OCI-LY7 (cell line): ENCODE measurements around the gene DISP1.

Experiments used
- CTCF ChIP-seq: fragments of 200-600 bp; sonication (generic); conservative IDR thresholded peaks from 2 replicates; pipeline ENCODE4 v1.5.1; 2014; ENCODE audit warnings: mild to moderate bottlenecking, antibody characterized with exemption, low read length, moderate library complexity, mixed read lengths
- EZH2phosphoT487 ChIP-seq: fragments of 200-600 bp; sonication (generic); IDR thresholded peaks from 2 replicates; pipeline ENCODE4 v1.6.1; 2018; ENCODE audit warnings: low read depth, borderline replicate concordance, mild to moderate bottlenecking, mixed run types, antibody characterized with exemption, low read length, moderate library complexity, mixed read lengths

- TF ChIP-seq CTCF (no peak), EZH2phosphoT487 (no peak)
Measured at GRCh38 chr1:222852326-222852725, 37.5 kb downstream of the DISP1 start.
